DMS53 (cell line): Measurements from ENCODE around the gene MTG2.
"Not testable (repeated sequence)": the region's sequence is repeated elsewhere in the genome, so short reads cannot be mapped to it uniquely, and the experiment has no call there.

Experiments used
- DNase-seq: peaks from one replicate; lab custom pipeline; 2025; lab: John Stamatoyannopoulos, UW

The MTG2 gene

GRCh38 chr20:62145688-62146018 is 37.2 kb upstream of the MTG2 start:
- DNase-seq = no peak

- no peak for DNase-seq
Observed at GRCh38 chr20:62146019-62146755, 36.6 kb upstream of the MTG2 start.

GRCh38 chr20:62147125-62147524 is 35.7 kb upstream of the MTG2 start:
- DNase-seq = no peak

- no peak for DNase-seq
Observed at GRCh38 chr20:62147528-62147927, 35.3 kb upstream of the MTG2 start.

GRCh38 chr20:62148383-62148782 is 34.4 kb upstream of the MTG2 start:
- DNase-seq = not testable (repeated sequence)

- DNase-seq = no peak
Observed at GRCh38 chr20:62148908-62149314, 33.9 kb upstream of the MTG2 start.

GRCh38 chr20:62149532-62150309 is 33.1 kb upstream of the MTG2 start:
- DNase-seq = no peak

GRCh38 chr20:62150310-62150575 is 32.6 kb upstream of the MTG2 start:
- DNase-seq = no peak

- DNase-seq = no peak
Observed at GRCh38 chr20:62151225-62151624, 31.6 kb upstream of the MTG2 start.

- DNase-seq = no peak
Observed at GRCh38 chr20:62151835-62152364, 30.9 kb upstream of the MTG2 start.

GRCh38 chr20:62155428-62156253 is 27.2 kb upstream of the MTG2 start:
- no peak for DNase-seq

- no peak for DNase-seq
Observed at GRCh38 chr20:62156254-62156556, 26.6 kb upstream of the MTG2 start.

- DNase-seq = peak; percentile 63
Observed at GRCh38 chr20:62156592-62157386, 26.0 kb upstream of the MTG2 start.

- no peak for DNase-seq
Observed at GRCh38 chr20:62157387-62158087, 25.3 kb upstream of the MTG2 start.

GRCh38 chr20:62158088-62158400 is 24.8 kb upstream of the MTG2 start:
- no peak for DNase-seq

GRCh38 chr20:62158541-62158940 is 24.3 kb upstream of the MTG2 start:
- DNase-seq = no peak

GRCh38 chr20:62159052-62159451 is 23.8 kb upstream of the MTG2 start:
- DNase-seq = no peak

GRCh38 chr20:62159839-62160238 is 23.0 kb upstream of the MTG2 start:
- DNase-seq = no peak

- no peak for DNase-seq
Observed at GRCh38 chr20:62160253-62160652, 22.6 kb upstream of the MTG2 start.

GRCh38 chr20:62160876-62161275 is 22.0 kb upstream of the MTG2 start:
- no peak for DNase-seq

GRCh38 chr20:62161347-62161746 is 21.5 kb upstream of the MTG2 start:
- DNase-seq = no peak
